ENCODE data around the gene FUT2.

Gene FUT2

DNA sequence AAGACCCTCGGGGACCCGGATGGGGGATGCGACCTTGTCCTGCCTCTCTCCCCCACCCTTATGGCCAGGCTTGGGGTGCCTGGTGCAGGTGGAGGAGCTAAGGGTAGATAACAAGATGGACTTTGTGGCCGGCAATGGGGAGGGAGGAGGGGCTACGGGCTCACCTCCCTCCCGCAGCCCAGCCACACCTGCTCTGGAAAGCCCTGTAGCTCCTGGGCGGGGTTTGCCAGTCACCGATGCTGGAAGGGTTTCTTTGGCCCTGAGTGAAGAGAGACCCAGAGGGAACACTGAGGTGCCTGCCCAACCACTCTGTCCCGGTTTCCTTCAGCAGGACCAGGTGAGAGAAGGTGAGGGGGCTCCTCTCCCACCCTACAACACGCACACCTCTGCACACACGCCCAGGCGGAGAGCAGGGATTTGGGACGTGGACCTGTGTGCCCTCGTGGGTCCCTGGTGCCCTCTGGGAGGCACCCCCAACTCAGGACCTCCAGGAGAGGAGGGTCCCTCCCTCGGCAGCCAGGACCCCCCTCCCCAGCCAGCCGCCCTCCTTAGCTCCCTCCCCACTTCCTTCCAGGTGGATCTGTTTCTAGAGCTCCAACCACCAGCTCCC, at the start of gene FUT2:
TSS of gene FUT2 (plus strand) at position 229 of the 610 bp plus-strand sequence. CDS start 6,986 bp downstream, outside the sequence.
- H3K9me3 ChIP-seq (ENCODE audit: insufficient read depth, low read depth, low read length): no peaks in the 10 kb centered on the region
- no peaks in the 10 kb centered on the region for H3K79me2 ChIP-seq (ENCODE audit: insufficient read depth, low read length)
- no peaks in the 10 kb centered on the region for H3K9me2 ChIP-seq (replicated peaks; ENCODE audit: low read depth, low read length)
- H3K36me3 ChIP-seq (ENCODE audit: insufficient read depth, low read length): no peaks in the 10 kb centered on the region
- H3K4me2 ChIP-seq (ENCODE audit: low read depth, low read length, poor library complexity, severe bottlenecking): no peak within 1 kb of the TSS
- H2AFZ ChIP-seq (ENCODE audit: low read length): no peak within 1 kb of the TSS
- no peaks in the 10 kb centered on the region for H3K27me3 ChIP-seq (ENCODE audit: insufficient read depth, low read length, poor library complexity, severe bottlenecking)
- no peak for TF ChIP-seq EZH2phosphoT487 (IDR thresholded peaks at IDR 0.05; ENCODE audit: borderline replicate concordance)
- TF ChIP-seq, protein P1, sequence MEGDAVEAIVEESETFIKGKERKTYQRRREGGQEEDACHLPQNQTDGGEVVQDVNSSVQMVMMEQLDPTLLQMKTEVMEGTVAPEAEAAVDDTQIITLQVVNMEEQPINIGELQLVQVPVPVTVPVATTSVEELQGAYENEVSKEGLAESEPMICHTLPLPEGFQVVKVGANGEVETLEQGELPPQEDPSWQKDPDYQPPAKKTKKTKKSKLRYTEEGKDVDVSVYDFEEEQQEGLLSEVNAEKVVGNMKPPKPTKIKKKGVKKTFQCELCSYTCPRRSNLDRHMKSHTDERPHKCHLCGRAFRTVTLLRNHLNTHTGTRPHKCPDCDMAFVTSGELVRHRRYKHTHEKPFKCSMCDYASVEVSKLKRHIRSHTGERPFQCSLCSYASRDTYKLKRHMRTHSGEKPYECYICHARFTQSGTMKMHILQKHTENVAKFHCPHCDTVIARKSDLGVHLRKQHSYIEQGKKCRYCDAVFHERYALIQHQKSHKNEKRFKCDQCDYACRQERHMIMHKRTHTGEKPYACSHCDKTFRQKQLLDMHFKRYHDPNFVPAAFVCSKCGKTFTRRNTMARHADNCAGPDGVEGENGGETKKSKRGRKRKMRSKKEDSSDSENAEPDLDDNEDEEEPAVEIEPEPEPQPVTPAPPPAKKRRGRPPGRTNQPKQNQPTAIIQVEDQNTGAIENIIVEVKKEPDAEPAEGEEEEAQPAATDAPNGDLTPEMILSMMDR (conservative IDR thresholded peaks at IDR 0.05; ENCODE audit: low read length): no peak
- H3F3A ChIP-seq (ENCODE audit: low read depth): no peaks in the 10 kb centered on the region
- no peak within 1 kb of the TSS for H3K4me3 ChIP-seq (ENCODE audit: low read length, poor library complexity, severe bottlenecking)
- H3K9ac ChIP-seq (ENCODE audit: low read depth, low read length, poor library complexity, severe bottlenecking): no peak within 1 kb of the TSS
- H4K20me1 ChIP-seq (ENCODE audit: insufficient read depth, low read length, poor library complexity, severe bottlenecking): no peaks in the 10 kb centered on the region
- H3K4me1 ChIP-seq (ENCODE audit: insufficient read depth, low read length, poor library complexity, severe bottlenecking): no peaks in the 10 kb centered on the region

DNA sequence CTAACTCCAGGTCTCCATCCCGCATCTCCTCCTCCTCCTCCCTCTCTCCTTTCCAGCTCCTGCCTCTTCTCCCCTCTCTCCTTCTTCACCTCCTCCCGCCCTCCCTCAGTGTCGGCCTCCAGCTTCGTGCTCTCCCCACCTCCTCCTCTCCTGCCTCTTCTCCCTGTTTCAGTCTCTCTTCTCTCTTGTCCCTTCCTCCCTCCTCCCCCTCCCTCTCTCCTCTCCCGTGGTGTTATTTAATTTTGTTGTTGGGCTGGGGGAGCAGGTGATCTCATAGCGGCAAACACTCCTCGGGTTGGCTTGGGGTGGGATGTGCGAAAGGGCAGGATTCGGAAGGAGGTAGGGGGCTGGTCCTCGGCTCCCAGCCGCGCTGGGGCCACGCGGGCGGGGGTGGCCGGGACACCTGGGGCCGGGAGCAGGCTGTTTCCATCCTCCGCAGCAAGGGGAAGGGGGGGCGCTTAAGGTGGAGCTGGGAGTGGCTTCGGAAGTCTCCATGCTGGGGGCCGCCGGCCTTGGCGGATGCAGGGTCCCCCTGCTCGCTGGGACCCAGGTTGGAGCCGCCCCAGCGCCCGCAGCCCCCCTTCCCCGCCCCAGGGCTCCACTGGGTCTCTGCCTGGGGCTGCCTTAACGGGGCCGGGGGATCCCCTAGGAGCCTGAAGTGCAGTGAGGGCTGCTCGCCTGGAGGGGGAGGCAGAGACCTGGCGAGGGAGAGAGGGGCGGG, 49.6 kb upstream of the FUT2 start, which contains the start of gene CA11:
TSS of gene CA11 (minus strand) at position 187 of the 721 bp plus-strand sequence. CDS start 555 bp downstream, outside the sequence.
- Histone ChIP-seq H3K79me2 (ENCODE audit: insufficient read depth, low read length) (no peaks in the 10 kb centered on the region), H3K36me3 (ENCODE audit: insufficient read depth, low read length) (no peaks in the 10 kb centered on the region), H3K9me3 (ENCODE audit: insufficient read depth, low read depth, low read length) (no peaks in the 10 kb centered on the region), H4K20me1 (ENCODE audit: insufficient read depth, low read length, poor library complexity, severe bottlenecking) (no peaks in the 10 kb centered on the region), H3K4me2 (ENCODE audit: low read depth, low read length, poor library complexity, severe bottlenecking) (peak within 1 kb of the TSS; percentile 86), H2AFZ (ENCODE audit: low read length) (peak within 1 kb of the TSS; percentile 97), H3K4me1 (ENCODE audit: insufficient read depth, low read length, poor library complexity, severe bottlenecking) (peaks cover 22% of the 10 kb centered on the region), H3K9me2 (replicated peaks; ENCODE audit: low read depth, low read length) (no peaks in the 10 kb centered on the region), H3F3A (ENCODE audit: low read depth) (no peaks in the 10 kb centered on the region), H3K4me3 (ENCODE audit: low read length, poor library complexity, severe bottlenecking) (peak within 1 kb of the TSS; percentile 79), H3K27me3 (ENCODE audit: insufficient read depth, low read length, poor library complexity, severe bottlenecking) (no peaks in the 10 kb centered on the region), H3K9ac (ENCODE audit: low read depth, low read length, poor library complexity, severe bottlenecking) (peak within 1 kb of the TSS; percentile 69)
- no peak for TF ChIP-seq EZH2phosphoT487 (IDR thresholded peaks at IDR 0.05; ENCODE audit: borderline replicate concordance)
- TF ChIP-seq, protein P1 (conservative IDR thresholded peaks at IDR 0.05; ENCODE audit: low read length): peak; percentile 74

DNA sequence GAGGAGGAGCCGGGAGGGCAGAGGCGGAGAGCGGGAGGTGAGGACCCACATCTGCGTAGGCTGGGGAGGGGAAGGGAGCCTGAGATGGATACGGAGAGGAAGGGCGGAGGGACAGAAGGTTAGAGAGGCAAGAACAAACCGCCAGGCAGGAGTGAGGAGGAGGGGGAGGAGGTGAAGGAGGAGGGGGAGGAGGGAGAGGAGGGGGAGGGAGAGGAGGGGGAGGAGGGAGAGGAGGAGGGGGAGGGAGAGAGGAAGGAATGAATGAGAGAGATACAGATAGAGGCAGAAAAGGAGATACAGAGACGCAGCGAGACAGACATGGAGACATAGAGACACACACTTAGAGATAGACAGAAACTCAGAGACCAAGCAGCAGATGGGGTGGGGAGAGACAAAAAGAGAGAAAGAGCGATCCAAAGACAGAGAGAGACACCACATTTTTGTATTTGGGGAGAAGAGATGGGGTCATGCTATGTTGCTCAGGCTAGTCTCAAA, 49.0 kb upstream of the FUT2 start:
- Histone ChIP-seq H3K9ac (ENCODE audit: low read depth, low read length, poor library complexity, severe bottlenecking) (peak overlapping the region; percentile 69), H2AFZ (ENCODE audit: low read length) (peak overlapping the region; percentile 97), H3K4me1 (ENCODE audit: insufficient read depth, low read length, poor library complexity, severe bottlenecking) (peaks cover 22% of the 10 kb centered on the region), H4K20me1 (ENCODE audit: insufficient read depth, low read length, poor library complexity, severe bottlenecking) (no peaks in the 10 kb centered on the region), H3K4me2 (ENCODE audit: low read depth, low read length, poor library complexity, severe bottlenecking) (peak overlapping the region; percentile 86), H3K9me2 (replicated peaks; ENCODE audit: low read depth, low read length) (no peaks in the 10 kb centered on the region), H3F3A (ENCODE audit: low read depth) (no peaks in the 10 kb centered on the region), H3K9me3 (ENCODE audit: insufficient read depth, low read depth, low read length) (no peaks in the 10 kb centered on the region), H3K4me3 (ENCODE audit: low read length, poor library complexity, severe bottlenecking) (peak overlapping the region; percentile 79), H3K79me2 (ENCODE audit: insufficient read depth, low read length) (no peaks in the 10 kb centered on the region), H3K27me3 (ENCODE audit: insufficient read depth, low read length, poor library complexity, severe bottlenecking) (no peaks in the 10 kb centered on the region), H3K36me3 (ENCODE audit: insufficient read depth, low read length) (no peaks in the 10 kb centered on the region)
- TF ChIP-seq EZH2phosphoT487 (IDR thresholded peaks at IDR 0.05; ENCODE audit: borderline replicate concordance): no peak
- TF ChIP-seq, protein P1 (conservative IDR thresholded peaks at IDR 0.05; ENCODE audit: low read length): no peak

All from Loucy (cell line).